Adipocyte (in vitro differentiated cells): Measurements from ENCODE around the gene BIRC3.
A peak's percentile ranks its signal among the peaks of the same experiment; 100 is the strongest.
"Not testable (repeated sequence)": the region's sequence is repeated elsewhere in the genome, so short reads cannot be mapped to it uniquely, and the experiment has no call there.

Experiments
- DNase-seq: peaks from one replicate; pipeline ENCODE4 v3.0.0-alpha.2; 2015; ENCODE audit warnings: low read depth
- H3K27me3 ChIP-seq: replicated peaks from 2 replicates; pipeline ENCODE4 v1.7.0; 2013; ENCODE audit warnings: mild to moderate bottlenecking, low read length, moderate library complexity; ENCODE audit not compliant: control insufficient read depth, insufficient read depth
- H3K36me3 ChIP-seq: 2 replicates; pipeline ENCODE4 v1.7.0; 2013; ENCODE audit warnings: low read length, mild to moderate bottlenecking, moderate library complexity; ENCODE audit not compliant: control insufficient read depth, insufficient read depth, severe bottlenecking
- H3K4me1 ChIP-seq: 2 replicates; pipeline ENCODE4 v1.7.0; 2013; ENCODE audit warnings: mild to moderate bottlenecking, low read length, moderate library complexity; ENCODE audit not compliant: control insufficient read depth, insufficient read depth
- H3K4me3 ChIP-seq: 2 replicates; pipeline ENCODE4 v1.7.0; 2013; ENCODE audit warnings: mild to moderate bottlenecking, low read length, moderate library complexity
- H3K9ac ChIP-seq: 2 replicates; pipeline ENCODE4 v1.7.0; 2013; ENCODE audit warnings: mild to moderate bottlenecking, low read length, moderate library complexity
- H3K9me3 ChIP-seq: 2 replicates; pipeline ENCODE4 v1.7.0; 2013; ENCODE audit warnings: mild to moderate bottlenecking, low read length, moderate library complexity; ENCODE audit not compliant: control insufficient read depth

The BIRC3 gene

DNA sequence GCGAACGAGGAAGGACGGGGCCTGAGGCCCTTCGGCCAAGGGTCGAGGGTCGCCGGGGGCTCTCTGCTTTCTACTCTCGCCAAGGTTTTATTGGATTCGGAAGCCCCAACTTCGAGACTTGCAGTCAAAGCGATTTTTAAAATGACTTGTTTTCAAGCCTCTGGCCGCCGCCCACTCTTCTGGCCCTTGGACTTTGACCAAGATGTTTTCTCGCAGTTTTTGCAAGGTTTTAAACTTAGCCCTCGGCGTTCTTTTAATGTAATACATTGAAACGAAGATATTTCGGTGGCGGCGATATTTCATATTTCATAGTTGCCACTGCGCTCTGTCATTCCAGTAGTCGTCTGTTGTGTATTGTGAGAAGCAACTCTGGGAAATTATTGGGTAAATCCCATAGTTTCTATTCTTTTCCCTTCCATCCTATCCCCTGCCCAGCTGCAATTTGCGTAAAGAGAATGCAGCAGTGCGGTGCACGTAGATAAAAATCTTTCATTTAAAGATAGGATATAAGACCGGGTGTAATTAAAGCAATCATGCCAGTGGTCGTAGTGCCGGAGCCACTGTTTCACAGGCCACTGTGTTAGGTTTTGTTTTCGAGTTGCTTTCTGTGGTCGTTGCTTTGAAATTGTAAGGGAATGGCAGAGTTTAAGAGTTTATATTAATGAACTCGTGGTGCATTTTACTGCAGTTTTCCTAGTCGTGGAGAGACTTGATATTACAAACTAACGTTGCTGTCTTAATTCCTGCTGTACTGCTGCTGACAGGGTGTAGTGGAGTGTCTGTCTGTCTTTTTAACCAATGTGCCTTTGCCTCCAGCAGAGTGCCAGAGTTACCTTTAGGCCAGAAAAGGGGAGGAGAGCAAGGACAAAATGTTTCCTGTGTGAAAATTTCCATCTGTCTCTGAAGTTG lies 30.4 kb downstream of the BIRC3 start:
- Histone ChIP-seq H3K36me3 (peaks cover 16% of the 10 kb centered on the region), H3K9me3 (no peaks in the 10 kb centered on the region), H3K9ac (peak overlapping the region; percentile 98), H3K4me3 (peak overlapping the region; percentile 100), H3K4me1 (peaks cover 33% of the 10 kb centered on the region), H3K27me3 (no peaks in the 10 kb centered on the region)
- DNase-seq: peak; percentile 73

DNA sequence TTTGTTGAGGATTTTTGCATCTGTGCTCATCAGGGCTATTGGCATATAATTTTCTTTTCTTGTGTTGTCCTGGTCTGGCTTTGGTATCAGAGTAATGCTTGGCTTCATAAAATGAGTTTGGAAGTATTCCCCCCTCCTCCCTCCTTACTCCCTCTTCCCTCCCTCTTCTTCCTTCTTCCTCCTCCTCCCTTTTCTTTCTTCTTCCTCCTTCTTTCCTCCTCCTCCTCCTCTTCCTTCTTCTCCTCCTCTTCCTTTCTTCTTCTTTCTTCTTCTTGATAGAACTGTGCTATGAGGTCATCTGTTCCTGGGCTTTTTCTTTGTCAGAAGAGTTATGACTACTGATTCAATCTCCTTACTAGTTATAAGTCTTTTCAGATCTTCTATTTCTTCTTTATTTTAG lies 39.8 kb downstream of the BIRC3 start:
- Histone ChIP-seq H3K9ac (no peak overlapping the region), H3K4me3 (no peak overlapping the region), H3K27me3 (no peaks in the 10 kb centered on the region), H3K4me1 (no peaks in the 10 kb centered on the region), H3K36me3 (peaks cover 38% of the 10 kb centered on the region), H3K9me3 (peaks cover 3% of the 10 kb centered on the region)
- DNase-seq: no peak

DNA sequence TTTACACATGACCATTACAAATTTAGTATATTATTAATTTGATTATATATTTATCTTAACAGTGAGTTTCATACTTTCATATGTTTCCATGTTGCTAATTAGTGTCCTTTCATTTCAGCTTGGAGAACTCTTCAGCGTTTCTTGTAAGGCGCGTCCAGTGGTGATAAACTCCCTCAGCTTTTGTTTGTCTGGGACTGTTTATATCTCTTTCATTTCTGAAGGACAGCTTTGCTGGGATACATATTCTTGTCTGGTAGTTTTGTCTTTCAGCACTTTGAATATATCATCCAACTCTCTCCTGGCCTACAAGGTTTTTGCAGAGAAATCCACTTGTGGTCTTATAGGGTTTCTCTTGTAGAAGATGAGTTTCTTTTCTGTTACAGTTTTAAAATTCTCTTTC lies 42.1 kb downstream of the BIRC3 start:
- Histone ChIP-seq H3K36me3 (peaks cover 49% of the 10 kb centered on the region), H3K9ac (no peak overlapping the region), H3K4me1 (no peaks in the 10 kb centered on the region), H3K27me3 (no peaks in the 10 kb centered on the region), H3K4me3 (no peak overlapping the region), H3K9me3 (peaks cover 3% of the 10 kb centered on the region)
- no peak for DNase-seq

DNA sequence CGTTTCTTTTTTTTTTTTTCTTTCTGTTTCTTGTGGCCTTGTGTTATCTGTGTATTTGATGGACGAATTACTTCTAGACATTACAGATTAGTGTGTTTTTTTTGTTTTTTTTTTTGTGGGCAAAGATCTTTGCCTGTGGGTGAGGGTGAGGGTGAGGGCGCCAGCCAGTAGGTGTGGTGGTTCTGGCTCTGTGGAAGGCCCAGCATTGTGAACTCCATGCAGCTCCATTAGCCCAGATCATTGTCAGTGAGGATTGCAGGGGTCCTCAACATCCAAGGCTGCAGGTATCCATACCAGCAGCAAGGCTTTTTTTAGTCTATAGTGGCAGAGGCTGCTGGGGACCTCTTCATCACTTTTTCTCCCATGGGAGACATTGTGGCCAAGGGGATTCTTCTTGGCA lies 43.4 kb downstream of the BIRC3 start:
- DNase-seq: no peak
- H3K9me3 ChIP-seq: peaks cover 3% of the 10 kb centered on the region
- H3K27me3 ChIP-seq: no peaks in the 10 kb centered on the region
- H3K4me1 ChIP-seq: no peaks in the 10 kb centered on the region
- H3K4me3 ChIP-seq: no peak overlapping the region
- no peak overlapping the region for H3K9ac ChIP-seq
- H3K36me3 ChIP-seq: peaks cover 58% of the 10 kb centered on the region

DNA sequence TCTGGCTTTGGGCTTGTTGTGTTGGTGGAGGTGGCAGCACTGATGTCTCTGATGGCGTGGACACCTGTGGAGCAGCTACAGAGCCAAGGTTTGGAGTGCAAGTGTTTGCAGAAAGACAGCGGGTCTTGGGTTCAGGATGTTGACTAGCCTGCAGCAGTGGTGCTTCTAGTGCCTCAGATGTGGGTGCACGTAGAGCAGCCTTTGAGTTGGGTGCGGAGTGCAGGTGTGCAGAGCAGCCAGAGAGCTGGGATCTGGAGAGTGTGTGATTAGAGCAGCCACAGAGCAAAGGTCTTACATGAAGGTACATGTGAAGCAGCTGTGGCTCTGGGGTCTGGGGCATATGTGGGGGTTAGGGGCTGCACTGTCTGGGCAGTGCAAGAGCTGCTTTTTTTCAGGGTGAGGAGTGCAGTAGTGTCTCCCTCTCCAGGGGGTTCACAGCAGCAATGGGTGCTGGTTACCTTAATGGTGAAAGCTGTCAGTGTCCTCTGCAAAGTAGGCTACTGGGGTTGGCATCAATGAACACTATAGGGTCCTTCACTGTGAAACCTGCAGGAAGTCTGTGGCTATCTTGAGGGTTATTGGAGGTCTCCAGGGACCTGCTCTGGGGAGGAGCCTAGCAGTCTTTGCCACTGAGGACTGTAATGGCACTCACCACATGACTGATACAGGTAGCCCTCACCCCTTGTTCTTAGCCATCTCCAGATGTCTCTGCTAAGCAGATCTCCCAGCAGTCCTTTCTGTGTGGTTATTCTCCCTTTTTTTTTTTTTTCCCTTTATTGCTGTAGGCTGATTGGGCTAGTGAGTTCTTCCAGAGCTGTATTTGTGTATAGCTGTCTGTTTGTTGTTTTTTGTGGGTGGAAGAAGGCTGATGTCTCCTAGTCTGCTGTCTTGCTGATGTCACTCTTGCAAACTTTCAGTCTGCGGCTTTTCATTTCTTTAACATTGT lies 44.1 kb downstream of the BIRC3 start:
- no peak overlapping the region for H3K9ac ChIP-seq
- H3K27me3 ChIP-seq: no peaks in the 10 kb centered on the region
- no peaks in the 10 kb centered on the region for H3K4me1 ChIP-seq
- H3K9me3 ChIP-seq: peaks cover 3% of the 10 kb centered on the region
- DNase-seq: no peak
- H3K36me3 ChIP-seq: peaks cover 64% of the 10 kb centered on the region
- no peak overlapping the region for H3K4me3 ChIP-seq

DNA sequence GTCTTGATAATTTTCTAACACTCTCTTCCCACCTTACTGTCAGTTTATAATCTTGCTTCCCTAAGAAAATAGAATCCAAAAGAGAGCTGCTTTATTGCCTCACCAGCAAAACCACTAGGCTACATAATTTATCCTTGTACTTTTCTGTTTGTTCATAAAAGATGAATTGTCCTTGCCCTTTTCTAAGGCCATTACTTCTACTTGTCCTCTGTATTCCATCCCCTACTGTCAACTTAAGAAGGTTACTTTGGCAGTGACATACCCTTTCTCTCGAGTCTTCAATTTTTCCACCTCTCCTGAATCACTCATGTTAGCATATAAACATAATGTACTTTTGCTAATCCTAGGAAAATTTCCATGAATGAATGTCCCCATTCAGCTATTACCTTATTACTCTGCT lies 47.7 kb downstream of the BIRC3 start:
- no peak overlapping the region for H3K4me3 ChIP-seq
- H3K4me1 ChIP-seq: no peaks in the 10 kb centered on the region
- no peak overlapping the region for H3K9ac ChIP-seq
- H3K36me3 ChIP-seq: peaks cover 80% of the 10 kb centered on the region
- no peaks in the 10 kb centered on the region for H3K27me3 ChIP-seq
- no peak for DNase-seq
- no peaks in the 10 kb centered on the region for H3K9me3 ChIP-seq

DNA sequence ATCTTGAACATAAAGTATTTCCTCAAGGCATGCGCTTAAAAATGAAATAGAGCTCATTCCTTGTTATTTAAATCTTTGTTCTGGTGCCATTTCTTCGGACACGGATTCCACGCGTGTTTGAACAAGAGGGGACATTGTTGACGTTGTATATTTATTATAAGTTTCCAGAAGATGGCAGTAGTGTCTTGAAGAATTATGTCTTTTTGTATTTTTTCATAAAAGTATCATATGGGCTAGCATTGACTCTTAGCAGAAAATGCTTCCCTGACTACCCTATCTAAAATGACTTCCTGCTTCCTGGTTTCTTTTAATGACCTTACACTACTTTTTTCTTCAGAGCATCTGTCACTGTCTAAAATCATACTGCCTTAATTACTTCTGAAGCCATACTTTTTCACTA lies 50.1 kb downstream of the BIRC3 start:
- H3K27me3 ChIP-seq: no peaks in the 10 kb centered on the region
- peak; percentile 68 for DNase-seq
- peaks cover 63% of the 10 kb centered on the region for H3K36me3 ChIP-seq
- no peaks in the 10 kb centered on the region for H3K9me3 ChIP-seq
- no peaks in the 10 kb centered on the region for H3K4me1 ChIP-seq
- H3K9ac ChIP-seq: no peak overlapping the region
- no peak overlapping the region for H3K4me3 ChIP-seq

DNA sequence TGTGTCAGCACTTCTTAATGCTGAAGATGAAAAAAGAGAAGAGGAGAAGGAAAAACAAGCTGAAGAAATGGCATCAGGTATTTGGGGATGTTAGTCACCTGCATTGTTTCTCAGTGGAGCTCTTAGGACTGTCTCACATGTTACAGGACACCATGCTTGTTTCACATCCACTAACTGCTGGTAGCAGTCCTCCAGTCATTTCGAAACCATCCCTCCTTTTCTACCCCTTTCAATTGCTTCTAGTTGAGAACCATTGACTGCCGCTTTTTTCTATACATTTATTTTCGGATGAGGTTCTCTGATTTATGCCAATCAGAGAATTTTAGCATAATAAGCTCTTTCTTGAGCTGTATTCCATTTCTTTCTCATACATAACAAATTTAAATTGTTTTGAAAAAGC lies 51.2 kb downstream of the BIRC3 start:
- no peak overlapping the region for H3K4me3 ChIP-seq
- no peaks in the 10 kb centered on the region for H3K4me1 ChIP-seq
- no peaks in the 10 kb centered on the region for H3K27me3 ChIP-seq
- H3K9ac ChIP-seq: no peak overlapping the region
- DNase-seq: no peak
- H3K36me3 ChIP-seq: peaks cover 52% of the 10 kb centered on the region
- H3K9me3 ChIP-seq: no peaks in the 10 kb centered on the region

DNA sequence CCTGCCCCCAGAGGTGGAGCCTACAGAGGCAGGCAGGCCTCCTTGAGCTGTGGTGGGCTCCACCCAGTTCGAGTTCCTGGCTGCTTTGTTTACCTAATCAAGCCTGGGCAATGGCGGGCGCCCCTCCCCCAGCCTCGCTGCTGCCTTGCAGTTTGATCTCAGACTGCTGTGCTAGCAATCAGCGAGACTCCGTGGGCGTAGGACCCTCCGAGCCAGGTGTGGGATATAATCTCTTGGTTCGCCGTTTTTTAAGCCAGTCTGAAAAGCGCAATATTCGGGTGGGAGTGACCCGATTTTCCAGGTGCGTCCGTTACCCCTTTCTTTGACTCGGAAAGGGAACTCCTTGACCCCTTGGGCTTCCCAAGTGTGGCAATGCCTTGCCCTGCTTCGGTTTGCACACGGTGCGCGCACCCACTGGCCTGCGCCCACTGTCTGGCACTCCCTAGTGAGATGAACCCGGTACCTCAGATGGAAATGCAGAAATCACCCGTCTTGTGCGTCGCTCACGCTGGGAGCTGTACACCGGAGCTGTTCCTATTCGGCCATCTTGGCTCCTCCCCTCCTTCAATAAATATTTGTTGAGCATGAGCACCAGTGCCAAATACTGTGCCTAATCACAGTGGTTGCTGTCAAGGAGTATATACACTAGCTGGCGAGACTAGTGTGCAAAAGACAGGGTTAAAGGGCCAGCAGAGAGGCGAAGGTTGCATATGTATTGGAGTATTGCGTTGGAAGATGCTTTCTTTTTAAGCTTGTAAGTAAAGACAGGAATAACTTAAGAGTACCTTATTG lies 57.5 kb downstream of the BIRC3 start:
- peaks cover 38% of the 10 kb centered on the region for H3K36me3 ChIP-seq

DNA sequence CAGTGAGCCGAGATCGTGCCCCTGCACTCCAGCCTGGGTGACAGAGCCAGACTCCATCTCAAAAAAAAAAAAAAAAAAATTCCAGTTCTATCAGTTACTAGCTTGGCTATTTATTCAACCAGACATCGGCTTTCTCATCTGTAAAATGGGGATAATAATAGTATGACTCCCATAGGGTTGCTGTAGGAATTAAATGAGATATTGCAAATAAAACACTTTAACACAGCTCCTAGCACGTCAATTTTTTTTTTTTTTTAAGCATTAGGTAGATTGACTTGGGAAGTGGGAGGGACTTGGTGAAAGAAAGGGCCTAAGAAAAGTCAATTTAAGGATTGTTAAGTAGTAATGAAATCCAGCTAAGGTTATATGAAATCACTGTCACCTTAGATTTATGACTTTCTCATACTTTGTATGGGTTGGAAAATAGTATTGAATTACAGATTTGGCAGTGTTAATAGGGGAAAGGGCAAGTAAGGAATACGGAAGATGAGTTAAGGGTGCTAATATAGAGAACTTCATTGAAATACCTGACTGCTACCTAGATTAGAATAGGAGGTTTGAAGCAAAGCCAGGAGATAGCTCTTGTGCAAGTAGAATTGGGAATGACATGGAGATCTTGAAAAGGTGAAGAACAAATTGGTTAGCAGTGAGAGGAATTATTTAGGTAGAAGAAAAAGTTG lies 58.6 kb downstream of the BIRC3 start:
- Histone ChIP-seq H3K27me3 (no peaks in the 10 kb centered on the region), H3K9ac (no peak overlapping the region), H3K36me3 (peaks cover 48% of the 10 kb centered on the region), H3K4me1 (peaks cover 6% of the 10 kb centered on the region), H3K9me3 (no peaks in the 10 kb centered on the region), H3K4me3 (no peak overlapping the region)
- DNase-seq: no peak

More for the DNA sequence above, 57.5 kb downstream of the BIRC3 start:
- not testable (repeated sequence) for H3K9ac ChIP-seq, H3K4me1 ChIP-seq, H3K4me3 ChIP-seq, H3K27me3 ChIP-seq, H3K9me3 ChIP-seq, DNase-seq
